ENCODE results near the gene ACSL1.
"Not testable (repeated sequence)": the region's sequence is repeated elsewhere in the genome, so short reads cannot be mapped to it uniquely, and the experiment has no call there.

ACSL1 gene

DNA sequence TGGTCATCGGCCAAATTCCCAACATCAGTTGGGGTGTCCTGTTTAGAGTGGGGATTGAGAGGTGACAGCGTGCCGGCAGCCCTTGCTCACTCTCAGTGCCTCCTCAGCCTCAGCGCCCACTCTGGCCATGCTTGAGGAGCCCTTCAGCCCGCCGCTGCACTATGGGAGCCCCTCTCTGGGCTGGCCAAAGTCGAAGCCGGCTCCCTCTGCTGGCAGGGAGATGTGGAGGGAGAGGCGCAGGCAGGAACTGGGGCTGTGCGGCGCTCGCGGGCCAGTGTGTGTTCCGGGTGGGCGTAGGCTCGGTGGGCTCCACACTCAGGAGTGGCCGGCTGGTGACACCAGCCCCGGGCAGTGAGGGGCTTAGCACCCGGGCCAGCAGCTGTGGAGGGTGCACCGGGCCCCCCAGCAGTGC, 84.8 kb downstream of the ACSL1 start:
- Histone ChIP-seq H3K27ac (replicated peaks) (no peak overlapping the region), H3K4me3 (replicated peaks; ENCODE audit: insufficient read depth, low read length) (no peak overlapping the region), H3K27me3 (ENCODE audit: insufficient read depth, poor library complexity, severe bottlenecking) (no peaks in the 10 kb centered on the region)
- DNase-seq (ENCODE audit: low read depth in 1 of 2, low spot score in 1 of 2): no peak
- TF ChIP-seq SPI1 (IDR thresholded peaks at IDR 0.05; ENCODE audit: borderline replicate concordance, low read depth) (no peak), REST (IDR thresholded peaks at IDR 0.05; ENCODE audit: insufficient replicate concordance, low read depth) (no peak), POLR2AphosphoS5 (IDR thresholded peaks at IDR 0.05; ENCODE audit: low read depth) (no peak)

DNA sequence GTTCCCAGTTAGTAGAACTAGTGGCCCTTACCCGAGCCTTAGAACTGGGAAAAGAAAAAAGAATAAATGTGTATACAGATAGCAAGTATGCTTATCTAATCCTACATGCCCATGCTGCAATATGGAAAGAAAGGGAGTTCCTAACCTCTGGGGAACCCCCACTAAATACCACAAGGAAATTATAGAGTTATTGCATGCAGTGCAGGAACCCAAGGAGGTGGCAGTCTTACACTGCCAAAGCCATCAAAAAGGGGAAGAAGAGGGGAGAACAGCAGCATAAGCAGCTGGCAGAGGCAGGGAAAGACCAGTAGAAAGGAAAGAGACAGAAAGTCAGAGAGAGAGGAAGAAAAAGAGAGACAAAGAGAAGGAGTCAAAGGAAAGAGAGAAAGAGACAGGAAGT, 86.2 kb downstream of the ACSL1 start:
- TF ChIP-seq SPI1 (IDR thresholded peaks at IDR 0.05; ENCODE audit: borderline replicate concordance, low read depth): peak; percentile 70; the same call in 1 of the 2 replicates
- H3K27me3 ChIP-seq (ENCODE audit: insufficient read depth, poor library complexity, severe bottlenecking); H3K4me3 ChIP-seq (replicated peaks; ENCODE audit: insufficient read depth, low read length): not testable (repeated sequence)
- H3K27ac ChIP-seq (replicated peaks): peak overlapping the region; percentile 55
- peak in 1 of 2 experiments; percentile 80 for DNase-seq (ENCODE audit: low read depth in 1 of 2, low spot score in 1 of 2)

DNA sequence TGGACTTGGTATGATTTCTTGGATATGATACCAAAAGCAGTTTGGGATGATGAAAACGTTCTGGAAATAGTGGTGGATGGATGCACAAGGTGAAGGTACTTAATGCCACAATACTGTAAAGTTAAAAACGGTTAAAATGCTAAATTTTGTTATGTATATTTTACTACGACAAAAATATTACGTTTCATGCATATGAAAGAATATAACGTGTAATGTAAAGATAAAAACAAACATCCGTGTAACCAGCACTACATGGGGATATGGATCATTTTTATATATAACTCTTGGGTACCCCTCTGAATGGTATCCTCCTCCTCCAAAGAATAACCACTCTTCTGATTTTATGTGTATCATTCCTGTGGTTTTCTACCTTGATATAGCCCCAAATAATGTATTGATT, 91.0 kb downstream of the ACSL1 start:
- H3K27me3 ChIP-seq (ENCODE audit: insufficient read depth, poor library complexity, severe bottlenecking): no peaks in the 10 kb centered on the region
- peak overlapping the region; percentile 98 for H3K4me3 ChIP-seq (replicated peaks; ENCODE audit: insufficient read depth, low read length)
- DNase-seq (ENCODE audit: low read depth in 1 of 2, low spot score in 1 of 2): no peak
- peak overlapping the region; percentile 59 for H3K27ac ChIP-seq (replicated peaks)
- TF ChIP-seq GABPA (IDR thresholded peaks at IDR 0.05; ENCODE audit: low read depth): no peak
- TF ChIP-seq SPI1 (IDR thresholded peaks at IDR 0.05; ENCODE audit: borderline replicate concordance, low read depth): no peak

DNA sequence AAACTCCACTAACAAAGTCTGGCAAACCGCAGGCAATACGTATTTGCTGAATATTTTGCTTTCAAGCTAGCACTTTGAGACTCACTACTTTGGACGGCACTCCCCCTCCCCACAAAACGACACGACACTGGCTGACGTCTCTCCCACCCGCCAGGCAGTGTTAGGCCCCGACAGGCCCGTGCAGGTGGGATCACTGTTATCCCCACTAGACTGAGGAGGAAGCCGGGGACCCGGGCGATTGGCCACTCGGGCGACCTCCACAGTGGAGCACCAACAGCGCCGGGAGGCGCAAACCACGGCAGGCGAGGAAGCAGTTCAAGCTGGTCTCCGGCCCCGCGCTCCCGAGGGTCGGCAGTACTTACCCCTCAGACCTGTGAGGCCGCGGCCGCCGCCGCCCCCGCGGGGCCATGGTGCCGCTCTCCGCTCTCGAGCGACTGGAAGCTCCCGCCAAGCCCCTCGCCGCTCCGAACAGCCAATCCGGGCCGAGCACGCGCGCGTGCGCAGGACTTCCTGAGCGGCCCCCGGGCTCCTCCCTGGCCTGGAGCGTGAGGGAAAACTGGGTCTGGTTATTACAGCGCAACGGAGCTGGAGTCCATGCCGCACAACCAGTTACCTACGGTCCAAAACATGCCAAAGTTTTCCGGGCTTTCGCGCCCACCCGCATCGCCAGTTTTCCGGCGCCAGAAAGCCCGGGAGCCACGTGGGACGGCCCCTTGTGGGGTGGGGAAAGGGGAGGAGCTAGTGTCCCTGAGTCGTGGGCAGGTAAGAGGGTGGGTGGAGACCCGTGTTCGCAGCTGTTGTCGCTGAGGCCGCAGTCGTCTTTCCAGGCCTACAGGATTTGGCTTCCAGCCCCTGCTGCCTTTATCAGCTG, 91.9 kb downstream of the ACSL1 start, which contains the start of gene CENPU:
CENPU (minus strand) TSS at position 443 of the 871 bp plus-strand sequence; CDS start at position 409, 34 bp downstream.
- Histone ChIP-seq H3K27ac (replicated peaks) (peak within 1 kb of the TSS; percentile 92), H3K27me3 (ENCODE audit: insufficient read depth, poor library complexity, severe bottlenecking) (no peaks in the 10 kb centered on the region), H3K4me3 (replicated peaks; ENCODE audit: insufficient read depth, low read length) (peak within 1 kb of the TSS; percentile 98)
- DNase-seq (ENCODE audit: low read depth in 1 of 2, low spot score in 1 of 2): peak; percentile 99
- TF ChIP-seq GABPA (IDR thresholded peaks at IDR 0.05; ENCODE audit: low read depth): peak; percentile 57
- TF ChIP-seq POLR2AphosphoS5 (IDR thresholded peaks at IDR 0.05; ENCODE audit: low read depth): peak; percentile 77
- TF ChIP-seq CTCF (IDR thresholded peaks at IDR 0.05; ENCODE audit: insufficient read depth, low read length): no peak
- TF ChIP-seq SPI1 (IDR thresholded peaks at IDR 0.05; ENCODE audit: borderline replicate concordance, low read depth): peak; percentile 1; the same call in 1 of the 2 replicates
- TF ChIP-seq REST (IDR thresholded peaks at IDR 0.05; ENCODE audit: insufficient replicate concordance, low read depth): peak; percentile 52

- H3K27me3 ChIP-seq (ENCODE audit: insufficient read depth, poor library complexity, severe bottlenecking): no peaks in the 10 kb centered on the region
- TF ChIP-seq POLR2AphosphoS5 (IDR thresholded peaks at IDR 0.05; ENCODE audit: low read depth): no peak
- TF ChIP-seq CTCF (IDR thresholded peaks at IDR 0.05; ENCODE audit: insufficient read depth, low read length): no peak
- TF ChIP-seq REST (IDR thresholded peaks at IDR 0.05; ENCODE audit: insufficient replicate concordance, low read depth): no peak
- TF ChIP-seq SPI1 (IDR thresholded peaks at IDR 0.05; ENCODE audit: borderline replicate concordance, low read depth): no peak
- no peak for TF ChIP-seq GABPA (IDR thresholded peaks at IDR 0.05; ENCODE audit: low read depth)
- DNase-seq (ENCODE audit: low read depth in 1 of 2, low spot score in 1 of 2): no peak
- H3K4me3 ChIP-seq (replicated peaks; ENCODE audit: insufficient read depth, low read length): peak overlapping the region; percentile 98
- H3K27ac ChIP-seq (replicated peaks): no peak overlapping the region; the same call in 1 of the 2 replicates
Measured at GRCh38 chr4:184732126-184732525, 93.6 kb downstream of the ACSL1 start.

Measured in HL-60 (cell line).